A673 (cell line): ENCODE results near the gene CPAMD8.
"Not testable (repeated sequence)": the region's sequence is repeated elsewhere in the genome, so short reads cannot be mapped to it uniquely, and the experiment has no call there.

ENCODE experiments used
- CTCF ChIP-seq: fragments of 300-800, 200-600 bp; sonication (generic); conservative IDR thresholded peaks from 2 replicates; pipeline ENCODE4 v1.5.1; 2017; ENCODE audit warnings: low read depth, mild to moderate bottlenecking, antibody characterized with exemption, low read length, moderate library complexity, mixed read lengths
- EZH2 ChIP-seq: fragments of 200-600 bp; sonication (generic); IDR thresholded peaks from 2 replicates; pipeline ENCODE4 v1.6.1; 2017; ENCODE audit warnings: borderline replicate concordance, low read depth, mild to moderate bottlenecking, mixed read lengths, antibody characterized with exemption, low read length; ENCODE audit not compliant: poor library complexity, severe bottlenecking

- TF ChIP-seq CTCF, EZH2: not testable (repeated sequence)
Observed at GRCh38 chr19:16996838-16997490, 29.6 kb downstream of the CPAMD8 start.
